Nephron progenitor cell (in vitro differentiated cells): ENCODE data around the gene LRRC36.

Experiments used
- DNase-seq: peaks from one replicate; pipeline ENCODE4 v3.0.0; 2021
- H3K27ac Mint-ChIP-seq: 2 replicates; pipeline ENCODE4 v1.8.0; 2021; ENCODE audit warnings: mild to moderate bottlenecking, moderate library complexity, mixed read lengths
- H3K27me3 Mint-ChIP-seq: 2 replicates; pipeline ENCODE4 v1.8.0; 2021; ENCODE audit warnings: mild to moderate bottlenecking, low read depth, mixed read lengths; ENCODE audit not compliant: poor library complexity
- H3K36me3 Mint-ChIP-seq: 2 replicates; pipeline ENCODE4 v1.8.0; 2021; ENCODE audit warnings: low read depth, mixed read lengths
- H3K4me1 Mint-ChIP-seq: 2 replicates; pipeline ENCODE4 v1.8.0; 2021; ENCODE audit warnings: mixed read lengths
- H3K4me3 Mint-ChIP-seq: 2 replicates; pipeline ENCODE4 v1.8.0; 2021; ENCODE audit warnings: mild to moderate bottlenecking, moderate library complexity, mixed read lengths
- H3K9me3 Mint-ChIP-seq: 2 replicates; pipeline ENCODE4 v1.8.0; 2021; ENCODE audit warnings: mild to moderate bottlenecking, moderate library complexity, mixed read lengths
- CTCF ChIP-seq: fragments of 200-600 bp; sonication (generic); IDR thresholded peaks from 2 replicates; pipeline ENCODE4 v1.5.0; 2021; ENCODE audit warnings: antibody characterized with exemption

LRRC36 gene

GRCh38 chr16:67431775-67432505, 105.3 kb downstream of the LRRC36 start:
- H3K27ac Mint-ChIP-seq = peak overlapping the region; percentile 96
- TF ChIP-seq CTCF = no peak

GRCh38 chr16:67432506-67432890, 105.9 kb downstream of the LRRC36 start:
- peaks cover 65% of the 10 kb centered on the region for H3K4me1 Mint-ChIP-seq
- H3K36me3 Mint-ChIP-seq = peaks cover 12% of the 10 kb centered on the region
- H3K4me3 Mint-ChIP-seq = peak overlapping the region; percentile 80
- peaks cover 48% of the 10 kb centered on the region for H3K27me3 Mint-ChIP-seq
- TF ChIP-seq CTCF = no peak
- no peak for DNase-seq
- peak overlapping the region; percentile 96 for H3K27ac Mint-ChIP-seq
- no peaks in the 10 kb centered on the region for H3K9me3 Mint-ChIP-seq

More at GRCh38 chr16:67431775-67432505, 105.3 kb downstream of the LRRC36 start:
- Mint-ChIP-seq H3K36me3 (peaks cover 8% of the 10 kb centered on the region), H3K4me3 (peak overlapping the region; percentile 83), H3K27me3 (peaks cover 51% of the 10 kb centered on the region), H3K4me1 (peaks cover 67% of the 10 kb centered on the region), H3K9me3 (no peaks in the 10 kb centered on the region)
- peak; percentile 59 for DNase-seq

- H3K27ac Mint-ChIP-seq = no peak overlapping the region
- peak overlapping the region; percentile 51 for H3K4me3 Mint-ChIP-seq
- H3K4me1 Mint-ChIP-seq = peaks cover 71% of the 10 kb centered on the region
- TF ChIP-seq CTCF = no peak
- H3K27me3 Mint-ChIP-seq = peaks cover 41% of the 10 kb centered on the region
- peaks cover 19% of the 10 kb centered on the region for H3K36me3 Mint-ChIP-seq
- no peaks in the 10 kb centered on the region for H3K9me3 Mint-ChIP-seq
- no peak for DNase-seq
Observed at GRCh38 chr16:67433131-67433719, 106.6 kb downstream of the LRRC36 start.
